ENCODE results near the gene BARHL2. TPM values are rescaled to one million over a fixed set of nuclear protein-coding genes. Genes with fewer than 3 reads are reported as not detected.

BARHL2 gene
- total RNA-seq, 3 donors from 2014 or later = not detected

DNA sequence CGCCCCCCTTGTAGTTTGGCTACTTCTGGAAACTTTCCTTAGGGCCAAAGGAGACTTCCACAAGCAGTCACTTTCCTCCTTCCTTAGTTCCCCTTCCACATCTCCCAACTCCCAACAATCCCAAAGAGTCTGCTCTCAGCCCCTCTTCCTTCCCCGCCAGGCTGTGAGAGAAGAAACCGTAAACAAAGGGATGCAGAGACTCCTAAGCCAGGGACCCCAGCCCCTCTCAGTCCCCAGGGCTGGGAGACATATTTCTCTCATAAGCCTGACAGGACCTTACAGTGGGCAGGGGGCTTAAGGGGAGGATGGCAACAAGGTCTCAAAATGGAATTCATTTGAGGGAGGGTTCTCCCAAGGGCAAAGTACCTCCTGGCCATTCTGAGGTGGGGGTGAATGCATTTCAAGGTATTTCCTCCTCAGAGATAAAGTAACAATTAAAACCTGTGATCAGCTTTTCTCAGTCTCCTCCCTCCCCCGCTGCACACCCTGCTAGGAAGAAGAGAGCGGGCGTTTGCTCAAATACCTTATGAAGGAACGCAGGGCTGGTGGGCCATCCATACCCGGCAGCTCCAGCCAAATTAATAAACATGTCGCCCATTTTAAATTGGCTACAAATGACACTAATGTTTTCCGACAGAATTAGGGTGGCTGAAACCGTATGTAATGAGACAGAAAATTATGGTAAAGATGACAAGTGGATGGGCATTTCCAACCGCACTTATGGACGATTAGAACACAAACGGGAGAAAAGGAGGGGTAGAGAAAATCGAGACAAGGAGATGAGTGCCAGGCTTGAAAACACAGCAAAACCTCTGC, 4.0 kb downstream of the BARHL2 start:
- Histone ChIP-seq H3K36me3 (no peaks in the 10 kb centered on the region), H3K27me3 (peaks cover 6 to 93% of the 10 kb centered on the region in 2 donors), H3K4me3 (peak overlapping the region in 1 of 3 donors; percentile 28), H3K4me1 (no peaks in the 10 kb centered on the region), H3K9me3 (no peaks in the 10 kb centered on the region), H3K27ac (no peak overlapping the region)
- intact Hi-C loops (cut with DNase I; ENCODE audit: low total_unique reads) = no loop called here
- TF ChIP-seq POLR2A (IDR thresholded peaks at IDR 0.05) (no peak), POLR2AphosphoS5 (IDR thresholded peaks at IDR 0.05) (no peak)
- TF ChIP-seq, protein P1, sequence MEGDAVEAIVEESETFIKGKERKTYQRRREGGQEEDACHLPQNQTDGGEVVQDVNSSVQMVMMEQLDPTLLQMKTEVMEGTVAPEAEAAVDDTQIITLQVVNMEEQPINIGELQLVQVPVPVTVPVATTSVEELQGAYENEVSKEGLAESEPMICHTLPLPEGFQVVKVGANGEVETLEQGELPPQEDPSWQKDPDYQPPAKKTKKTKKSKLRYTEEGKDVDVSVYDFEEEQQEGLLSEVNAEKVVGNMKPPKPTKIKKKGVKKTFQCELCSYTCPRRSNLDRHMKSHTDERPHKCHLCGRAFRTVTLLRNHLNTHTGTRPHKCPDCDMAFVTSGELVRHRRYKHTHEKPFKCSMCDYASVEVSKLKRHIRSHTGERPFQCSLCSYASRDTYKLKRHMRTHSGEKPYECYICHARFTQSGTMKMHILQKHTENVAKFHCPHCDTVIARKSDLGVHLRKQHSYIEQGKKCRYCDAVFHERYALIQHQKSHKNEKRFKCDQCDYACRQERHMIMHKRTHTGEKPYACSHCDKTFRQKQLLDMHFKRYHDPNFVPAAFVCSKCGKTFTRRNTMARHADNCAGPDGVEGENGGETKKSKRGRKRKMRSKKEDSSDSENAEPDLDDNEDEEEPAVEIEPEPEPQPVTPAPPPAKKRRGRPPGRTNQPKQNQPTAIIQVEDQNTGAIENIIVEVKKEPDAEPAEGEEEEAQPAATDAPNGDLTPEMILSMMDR (IDR thresholded peaks at IDR 0.05) = no peak
- DNase-seq (ENCODE audit: low spot score in 2 of 2) = no peak

DNA sequence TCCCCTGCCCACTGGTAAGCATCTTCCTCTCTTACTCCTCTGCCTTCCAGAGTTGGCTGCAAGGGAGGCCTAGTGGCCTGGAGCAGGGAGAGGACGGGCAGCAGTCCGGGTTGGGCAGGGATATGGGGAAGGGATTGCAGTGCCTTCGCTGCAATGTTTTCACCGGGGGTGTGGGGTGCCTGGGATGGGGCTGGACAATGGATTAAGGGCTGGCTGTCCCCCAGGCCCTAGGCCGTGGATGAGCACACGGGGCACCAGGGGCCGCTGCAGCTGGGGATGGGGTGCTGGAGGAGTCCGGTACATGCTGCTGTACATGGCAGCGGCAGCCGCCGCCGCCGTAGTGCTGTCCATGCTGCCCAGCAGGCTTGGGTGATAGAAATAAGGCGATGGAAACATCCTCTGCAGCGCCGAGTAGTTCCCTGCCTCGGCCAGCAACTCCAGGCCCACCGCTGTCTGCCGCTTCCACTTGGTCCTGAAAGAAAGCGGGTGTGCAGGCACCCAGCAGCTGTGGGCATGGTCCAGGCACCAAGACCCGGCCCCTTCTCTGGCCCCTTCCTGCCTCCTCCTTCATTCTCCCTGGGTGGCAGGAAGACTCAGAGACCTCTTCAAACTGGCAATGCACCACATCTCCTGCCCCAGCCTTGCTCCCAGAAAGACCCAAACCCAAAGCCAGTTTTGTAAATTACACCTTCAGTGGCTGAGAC, 4.8 kb downstream of the BARHL2 start:
- Histone ChIP-seq H3K27ac (no peak overlapping the region), H3K36me3 (no peaks in the 10 kb centered on the region), H3K4me3 (no peak overlapping the region), H3K27me3 (peaks cover 6 to 95% of the 10 kb centered on the region in 2 donors), H3K4me1 (no peaks in the 10 kb centered on the region), H3K9me3 (no peaks in the 10 kb centered on the region)
- intact Hi-C loops (cut with DNase I; ENCODE audit: low total_unique reads) = no loop called here
- no peak for TF ChIP-seq POLR2AphosphoS5 (IDR thresholded peaks at IDR 0.05)
- no peak for TF ChIP-seq POLR2A (IDR thresholded peaks at IDR 0.05)
- no peak for DNase-seq (ENCODE audit: low spot score in 2 of 2)

DNA sequence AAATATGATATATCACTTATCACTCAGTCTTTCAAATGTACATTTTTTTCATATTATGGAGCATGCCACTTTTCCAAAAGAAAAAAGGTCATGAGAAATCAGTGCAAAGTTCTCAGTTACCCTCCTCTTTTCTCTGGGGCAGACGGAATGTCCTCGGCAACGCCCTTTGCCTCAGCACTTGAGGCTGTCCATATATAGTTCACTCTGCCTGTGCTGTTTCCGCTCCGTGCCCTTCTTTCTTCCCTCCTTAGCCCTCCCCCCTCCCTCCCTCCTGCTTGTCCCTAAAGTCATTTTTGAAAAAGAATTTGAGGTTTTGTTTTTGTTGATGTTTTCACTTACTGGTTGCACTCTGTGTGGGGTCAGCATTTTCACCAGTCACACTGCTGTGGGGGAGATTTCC, 5.4 kb downstream of the BARHL2 start:
- Histone ChIP-seq H3K9me3 (no peaks in the 10 kb centered on the region), H3K36me3 (no peaks in the 10 kb centered on the region), H3K27me3 (peaks cover 4 to 94% of the 10 kb centered on the region in 2 donors), H3K27ac (no peak overlapping the region), H3K4me3 (no peak overlapping the region), H3K4me1 (peaks cover 0 to 4% of the 10 kb centered on the region in 2 donors)
- no peak for DNase-seq (ENCODE audit: low spot score in 2 of 2)
- intact Hi-C loops (cut with DNase I; ENCODE audit: low total_unique reads) = no loop called here
- TF ChIP-seq POLR2A (IDR thresholded peaks at IDR 0.05) (no peak), POLR2AphosphoS5 (IDR thresholded peaks at IDR 0.05) (no peak)
- TF ChIP-seq, protein P1 (IDR thresholded peaks at IDR 0.05) = no peak

DNA sequence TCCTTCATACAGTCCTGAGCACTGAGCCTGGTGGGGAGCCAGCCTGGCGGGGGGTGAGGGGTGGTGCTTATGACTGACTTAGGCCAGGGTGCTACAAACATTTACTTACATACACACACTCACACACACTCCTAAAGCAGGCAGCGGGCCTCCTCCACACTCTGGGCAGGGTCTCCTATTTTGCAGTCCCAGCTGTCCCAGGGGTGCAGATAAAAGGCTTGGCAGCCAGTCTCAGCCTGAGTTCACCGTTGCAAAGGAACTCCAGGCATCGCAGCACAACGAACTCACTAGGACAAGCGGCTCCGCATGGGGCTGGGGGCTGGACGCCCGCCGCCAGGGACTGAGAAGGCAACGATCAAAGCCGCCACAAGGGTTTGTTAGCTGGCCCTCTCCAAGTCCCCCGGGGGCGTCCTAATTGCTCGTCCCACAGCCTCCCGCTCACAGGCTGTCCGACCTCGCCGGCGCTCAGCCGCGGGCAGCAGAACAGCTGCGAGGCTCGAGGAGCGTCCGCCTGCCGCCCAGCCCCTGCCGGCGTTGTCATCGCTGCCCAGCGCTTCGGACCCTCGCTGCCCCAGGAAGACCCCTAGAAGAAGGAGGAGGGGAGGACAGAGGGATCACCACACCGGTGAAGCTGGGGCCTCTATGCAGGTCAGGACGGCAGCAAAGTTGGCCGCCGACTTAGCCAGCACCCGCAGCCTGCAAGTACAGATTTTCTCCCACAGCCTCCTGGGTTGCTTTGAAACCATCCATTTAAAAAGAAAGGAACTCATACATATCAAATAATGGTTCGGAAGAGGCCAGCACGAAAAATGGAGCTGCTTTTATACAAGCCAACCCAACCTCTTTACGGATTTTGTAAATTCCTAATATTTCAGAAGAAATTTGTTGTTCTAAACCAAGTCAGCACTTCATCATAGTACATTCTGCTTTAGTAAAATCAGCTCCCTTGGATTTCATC, 6.2 kb downstream of the BARHL2 start:
- Histone ChIP-seq H3K27ac (no peak overlapping the region), H3K27me3 (peaks cover 2 to 94% of the 10 kb centered on the region in 2 donors), H3K36me3 (no peaks in the 10 kb centered on the region), H3K4me1 (peaks cover 0 to 11% of the 10 kb centered on the region in 2 donors), H3K4me3 (peak overlapping the region in 1 of 3 donors; percentile 31), H3K9me3 (no peaks in the 10 kb centered on the region)
- TF ChIP-seq, protein P1 (IDR thresholded peaks at IDR 0.05) = no peak
- TF ChIP-seq POLR2AphosphoS5 (IDR thresholded peaks at IDR 0.05) = no peak
- no peak for TF ChIP-seq POLR2A (IDR thresholded peaks at IDR 0.05)
- intact Hi-C loops (cut with DNase I; ENCODE audit: low total_unique reads) = no loop called here
- DNase-seq (ENCODE audit: low spot score in 2 of 2) = no peak

DNA sequence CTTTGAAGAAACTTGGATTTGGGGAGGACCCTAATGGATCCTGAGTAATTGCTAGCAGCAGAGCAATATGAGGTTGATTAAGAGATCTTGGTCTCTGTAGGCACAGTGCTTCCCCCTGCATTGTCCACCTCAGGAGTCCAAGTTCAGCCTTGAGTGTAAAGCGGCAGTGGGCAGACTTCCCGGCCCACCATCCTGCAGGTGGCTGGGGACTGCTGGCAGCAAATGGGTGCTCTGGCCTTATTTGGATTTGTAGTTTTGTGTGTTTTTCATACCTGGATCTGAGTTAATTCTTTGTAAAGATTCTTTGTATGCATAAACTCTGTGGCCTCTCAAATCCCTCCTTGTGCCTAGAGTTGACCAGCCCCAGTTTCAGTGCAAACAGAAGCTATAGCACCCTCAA, 7.6 kb downstream of the BARHL2 start:
- TF ChIP-seq, protein P1 (IDR thresholded peaks at IDR 0.05) = no peak
- no peak for TF ChIP-seq POLR2AphosphoS5 (IDR thresholded peaks at IDR 0.05)
- TF ChIP-seq POLR2A (IDR thresholded peaks at IDR 0.05) = no peak
- H3K27ac ChIP-seq = no peak overlapping the region
- peaks cover 0 to 11% of the 10 kb centered on the region in 2 donors for H3K4me1 ChIP-seq
- H3K4me3 ChIP-seq = no peak overlapping the region
- no peaks in the 10 kb centered on the region for H3K9me3 ChIP-seq
- H3K27me3 ChIP-seq = peaks cover 2 to 95% of the 10 kb centered on the region in 2 donors
- intact Hi-C loops (cut with DNase I; ENCODE audit: low total_unique reads) = no loop called here
- no peak for DNase-seq (ENCODE audit: low spot score in 2 of 2)
- H3K36me3 ChIP-seq = no peaks in the 10 kb centered on the region

All from breast epithelium (tissue), 4 donors.